Keratinocyte (primary cell): ENCODE measurements around the gene GLRB.

Experiments
- EZH2 ChIP-seq: IDR thresholded peaks from one replicate; pipeline ENCODE4 v1.6.1; 2012; ENCODE audit warnings: inconsistent platforms, mild to moderate bottlenecking, low read length, moderate library complexity
- TF ChIP-seq, protein P1 (sequence below), 3 experiments: IDR thresholded peaks in 1 of 3; conservative IDR thresholded peaks in 1 of 3; optimal IDR thresholded peaks in 1 of 3; 2 replicates in 2 of 3; 3 replicates in 1 of 3; pipeline versions ENCODE3 to v1.5.1; 2011; ENCODE audit warnings: low read length in 3 of 3, mild to moderate bottlenecking in 3 of 3, moderate library complexity in 2 of 3, control low read depth in 1 of 3, inconsistent platforms in 1 of 3; ENCODE audit not compliant: insufficient read depth in 2 of 3; ENCODE audit errors: extremely low read depth in 1 of 3

GRCh38 chr4:157204634-157205244, 128.8 kb downstream of the GLRB start:
- TF ChIP-seq, protein P1, sequence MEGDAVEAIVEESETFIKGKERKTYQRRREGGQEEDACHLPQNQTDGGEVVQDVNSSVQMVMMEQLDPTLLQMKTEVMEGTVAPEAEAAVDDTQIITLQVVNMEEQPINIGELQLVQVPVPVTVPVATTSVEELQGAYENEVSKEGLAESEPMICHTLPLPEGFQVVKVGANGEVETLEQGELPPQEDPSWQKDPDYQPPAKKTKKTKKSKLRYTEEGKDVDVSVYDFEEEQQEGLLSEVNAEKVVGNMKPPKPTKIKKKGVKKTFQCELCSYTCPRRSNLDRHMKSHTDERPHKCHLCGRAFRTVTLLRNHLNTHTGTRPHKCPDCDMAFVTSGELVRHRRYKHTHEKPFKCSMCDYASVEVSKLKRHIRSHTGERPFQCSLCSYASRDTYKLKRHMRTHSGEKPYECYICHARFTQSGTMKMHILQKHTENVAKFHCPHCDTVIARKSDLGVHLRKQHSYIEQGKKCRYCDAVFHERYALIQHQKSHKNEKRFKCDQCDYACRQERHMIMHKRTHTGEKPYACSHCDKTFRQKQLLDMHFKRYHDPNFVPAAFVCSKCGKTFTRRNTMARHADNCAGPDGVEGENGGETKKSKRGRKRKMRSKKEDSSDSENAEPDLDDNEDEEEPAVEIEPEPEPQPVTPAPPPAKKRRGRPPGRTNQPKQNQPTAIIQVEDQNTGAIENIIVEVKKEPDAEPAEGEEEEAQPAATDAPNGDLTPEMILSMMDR (optimal IDR thresholded peaks at IDR 0.05 in 1 of 3, IDR thresholded peaks at IDR 0.05 in 1 of 3, conservative IDR thresholded peaks at IDR 0.05 in 1 of 3; ENCODE audit: extremely low read depth in 1 of 3, insufficient read depth in 2 of 3, low read length in 3 of 3), result peak; percentile 44 to 56 (median 45)
- no peak for TF ChIP-seq EZH2
